ENCODE data around the gene CRB3. TPM values are rescaled to one million over a fixed set of nuclear protein-coding genes. Genes with fewer than 3 reads are reported as not detected.

CRB3 gene
- total and polyA plus RNA-seq, 2 of the 8 experiments (the other 6 are each of a cell fraction or from before 2014, with no cell fraction given): 21.1 to 24.6 TPM

- TF ChIP-seq CHD7 (IDR thresholded peaks at IDR 0.05; ENCODE audit: insufficient replicate concordance, low read length) (no peak), HDAC2 (IDR thresholded peaks at IDR 0.05; ENCODE audit: borderline replicate concordance in 1 of 2, low read depth in 2 of 2, low read length in 2 of 2) (no peak), GTF2F1 (IDR thresholded peaks at IDR 0.05; ENCODE audit: borderline replicate concordance, low read depth, low read length) (no peak), EZH2 (IDR thresholded peaks at IDR 0.05; ENCODE audit: low read depth, low read length, severe bottlenecking) (no peak), MAFK (IDR thresholded peaks at IDR 0.05; ENCODE audit: low read depth, low read length) (no peak), SIN3A (conservative IDR thresholded peaks at IDR 0.05 in 1 of 2, IDR thresholded peaks at IDR 0.05 in 1 of 2; ENCODE audit: low read depth in 1 of 2, low read length in 2 of 2) (no peak), ASH2L (IDR thresholded peaks at IDR 0.05; ENCODE audit: low read length) (no peak), BACH1 (IDR thresholded peaks at IDR 0.05; ENCODE audit: low read length) (no peak), KDM5A (IDR thresholded peaks at IDR 0.05; ENCODE audit: low read length) (no peak), SIX5 (IDR thresholded peaks at IDR 0.05; ENCODE audit: low read depth, low read length) (no peak), CHD2 (IDR thresholded peaks at IDR 0.05; ENCODE audit: low read length) (no peak)
These were observed 48.4 kb upstream of the CRB3 start (continued) for GRCh38 chr19:6415591-6416190.

All from H1 (cell line).